NCI-H524 (cell line): ENCODE data around the gene SLC12A2.

ENCODE experiments used
- DNase-seq, 2 experiments: peaks; one replicate each; lab custom pipeline; 2025; lab: John Stamatoyannopoulos, UW

SLC12A2 gene

DNA sequence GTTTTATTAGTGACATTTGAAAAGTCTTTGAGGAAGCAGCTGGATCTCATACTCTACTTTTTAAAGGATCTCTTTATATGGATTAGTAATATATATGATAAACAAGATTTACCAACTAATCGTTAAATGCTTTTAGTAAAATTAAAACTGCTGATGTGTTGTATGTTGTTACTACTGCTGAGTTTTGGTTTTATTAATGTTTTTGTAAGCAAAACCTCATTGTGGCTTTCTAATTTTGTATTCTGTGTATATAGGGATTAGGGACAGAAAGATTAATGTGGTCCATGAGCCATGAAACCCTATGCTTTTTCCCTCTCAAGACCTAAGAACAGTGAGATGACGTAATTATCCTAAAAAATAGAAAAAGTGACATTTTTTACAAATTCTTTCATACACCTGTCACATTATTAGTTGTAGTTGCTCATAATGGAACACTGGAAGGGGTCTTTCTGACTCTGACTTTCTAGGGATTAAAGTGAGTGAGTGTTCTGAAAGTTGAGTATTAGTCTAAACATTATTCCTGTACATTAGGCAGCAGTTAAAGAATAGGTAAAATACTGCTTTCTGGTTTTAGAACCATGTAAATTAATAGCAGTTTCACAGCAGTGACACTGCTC is 85.9 kb downstream of the SLC12A2 start:
- DNase-seq, result no peak

DNA sequence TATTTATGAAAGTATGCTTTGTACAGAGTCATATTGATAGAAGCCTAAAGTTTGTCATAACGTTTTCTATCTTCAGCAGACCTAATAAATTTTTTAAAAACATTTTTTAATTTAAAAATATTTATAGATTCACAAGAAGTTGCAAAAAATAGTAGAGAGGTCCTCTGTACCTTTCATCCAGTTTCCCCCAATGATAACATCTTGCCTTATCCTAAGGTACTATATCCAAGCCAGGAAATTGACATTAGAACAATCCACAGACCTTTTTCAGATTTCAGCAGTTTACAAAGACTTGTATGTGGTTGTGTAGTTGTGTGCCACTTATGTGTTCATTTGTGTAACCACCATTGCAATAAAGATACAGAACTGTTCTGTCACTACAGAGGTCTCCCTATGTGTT is 88.5 kb downstream of the SLC12A2 start:
- DNase-seq, result no peak

DNA sequence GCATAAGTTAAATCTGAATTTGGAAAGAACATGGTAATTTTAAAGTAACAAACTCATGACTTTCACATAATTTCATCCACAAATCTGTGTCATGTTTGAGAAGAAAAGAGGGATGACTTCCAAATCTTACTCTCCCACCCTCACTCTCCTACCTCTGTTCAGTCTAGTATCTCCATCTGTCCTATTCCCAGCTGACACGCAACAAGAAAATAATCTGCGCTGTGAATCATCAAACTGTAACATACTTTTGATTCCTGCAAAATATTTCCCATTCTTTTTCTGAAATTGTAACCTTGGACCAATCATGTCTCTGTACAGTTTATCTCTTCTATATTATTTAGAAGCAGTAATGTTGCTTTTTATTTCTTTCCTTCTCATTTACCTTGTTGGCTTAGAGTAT is 91.4 kb downstream of the SLC12A2 start:
- DNase-seq, result no peak

DNA sequence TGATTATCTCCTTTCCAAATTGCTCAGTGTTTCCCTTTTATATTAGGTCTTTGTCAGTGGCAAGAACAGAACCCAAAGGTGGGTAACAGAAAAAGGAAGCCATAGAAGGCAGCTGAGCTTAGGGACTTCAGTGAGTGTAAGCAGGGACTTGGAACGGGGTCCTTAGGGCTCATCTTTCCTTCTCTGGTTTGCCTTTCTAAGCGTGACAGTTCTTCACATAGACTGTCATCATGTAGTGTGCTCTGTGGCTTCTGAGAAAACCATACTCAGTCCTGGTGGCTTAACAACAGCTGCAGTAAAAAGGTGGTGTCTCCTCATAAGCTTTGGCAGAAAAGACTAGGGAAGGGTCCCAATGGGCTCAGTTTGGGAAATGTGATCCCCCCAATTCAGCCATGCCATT is 108.8 kb downstream of the SLC12A2 start:
- DNase-seq, result no peak

DNA sequence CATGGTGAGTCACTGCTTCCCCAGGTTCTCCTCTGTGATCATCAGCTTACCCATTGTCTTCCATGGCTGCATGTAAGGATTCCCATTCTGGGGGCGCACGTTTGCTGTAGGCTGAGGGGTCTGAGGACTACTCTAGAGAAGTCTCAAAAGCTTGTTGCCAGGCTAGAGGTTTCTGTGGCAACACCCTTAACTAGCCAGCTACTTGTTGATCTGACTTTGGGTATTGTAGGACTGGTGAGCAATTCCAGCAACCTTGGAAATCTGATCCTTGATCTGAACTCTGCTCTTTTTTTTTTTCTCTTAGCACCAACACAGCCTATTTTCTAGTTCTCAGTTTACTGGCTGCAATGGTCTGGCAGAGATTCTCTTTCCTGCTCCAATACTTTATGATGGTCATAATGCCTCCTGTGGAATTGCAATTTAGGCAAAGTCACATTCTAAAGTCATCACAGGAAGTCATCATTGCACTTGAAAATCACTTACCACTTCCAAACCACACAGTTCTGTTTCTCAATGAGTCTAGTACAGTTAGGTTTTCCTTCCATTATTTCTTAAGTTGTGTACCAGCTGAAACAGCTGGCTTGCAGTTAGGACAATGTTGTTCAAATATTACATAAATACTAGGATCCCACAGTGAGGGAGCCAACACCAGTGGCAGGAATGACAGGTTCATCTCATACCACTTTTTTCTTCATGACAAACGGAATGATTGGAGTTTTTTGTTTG is 110.3 kb downstream of the SLC12A2 start:
- no peak for DNase-seq

GRCh38 chr5:128195316-128195715 is 111.8 kb downstream of the SLC12A2 start:
- no peak for DNase-seq

- DNase-seq, result no peak
Observed at GRCh38 chr5:128196080-128196479, 112.5 kb downstream of the SLC12A2 start.

DNA sequence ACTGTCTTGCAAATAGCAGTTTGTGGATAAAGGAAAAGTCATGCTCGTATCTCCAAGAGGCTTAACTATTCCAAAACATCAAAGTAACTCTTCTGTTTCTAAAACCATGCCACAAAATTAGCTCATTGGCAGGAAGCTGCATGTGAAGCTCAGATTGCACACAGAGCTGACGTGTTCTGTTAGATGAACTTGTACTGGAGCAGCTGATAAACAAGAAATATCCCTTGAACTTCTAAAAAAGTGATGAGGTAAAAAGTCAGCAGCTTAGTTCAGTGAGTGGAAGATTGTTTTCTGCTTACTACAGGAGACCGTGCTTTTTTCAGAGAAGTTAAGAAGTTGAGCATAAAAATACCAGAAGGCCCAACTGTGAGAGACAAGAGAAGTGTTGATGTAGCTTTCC is 113.2 kb downstream of the SLC12A2 start:
- no peak for DNase-seq

GRCh38 chr5:128197896-128198522 is 114.4 kb downstream of the SLC12A2 start:
- DNase-seq, result peak in 1 of 2 experiments; percentile 20

DNA sequence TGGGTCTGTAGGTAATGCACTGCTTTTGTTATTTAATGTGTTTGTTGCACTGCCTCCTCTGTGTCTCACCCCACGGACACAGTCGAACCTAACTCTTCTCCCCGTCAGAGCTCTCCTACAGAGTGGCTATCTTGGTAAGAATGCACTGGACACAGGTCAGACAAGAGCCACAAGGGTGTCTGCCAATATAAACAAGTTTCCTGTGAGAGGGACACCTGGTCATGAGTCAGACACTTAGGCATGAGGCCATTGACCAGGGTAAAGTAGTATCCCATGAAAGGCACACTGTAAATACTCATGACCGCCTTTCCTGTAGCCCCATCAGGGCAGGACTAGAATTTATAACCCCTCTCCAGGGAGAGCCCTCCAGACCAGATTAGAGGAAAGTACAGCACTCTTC is 115.5 kb downstream of the SLC12A2 start:
- no peak for DNase-seq

DNA sequence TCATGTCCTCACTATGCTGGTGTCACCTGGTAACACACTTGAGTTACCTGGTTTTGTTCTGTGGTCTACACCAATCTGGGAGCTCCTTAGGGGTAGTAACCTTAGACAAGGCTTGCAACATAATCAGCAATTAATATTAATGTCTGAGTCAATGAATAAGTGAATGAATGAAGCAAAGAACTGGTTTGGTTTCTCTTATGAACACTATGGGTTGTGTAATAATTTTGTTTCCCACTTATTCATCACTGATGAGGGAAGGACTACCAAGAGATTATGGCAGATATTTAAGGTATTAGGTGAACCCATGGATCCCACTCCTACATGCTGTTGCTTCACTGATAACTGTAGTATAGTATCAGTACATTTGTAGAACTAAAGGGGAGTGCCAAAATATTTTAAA is 116.0 kb downstream of the SLC12A2 start:
- no peak for DNase-seq

DNA sequence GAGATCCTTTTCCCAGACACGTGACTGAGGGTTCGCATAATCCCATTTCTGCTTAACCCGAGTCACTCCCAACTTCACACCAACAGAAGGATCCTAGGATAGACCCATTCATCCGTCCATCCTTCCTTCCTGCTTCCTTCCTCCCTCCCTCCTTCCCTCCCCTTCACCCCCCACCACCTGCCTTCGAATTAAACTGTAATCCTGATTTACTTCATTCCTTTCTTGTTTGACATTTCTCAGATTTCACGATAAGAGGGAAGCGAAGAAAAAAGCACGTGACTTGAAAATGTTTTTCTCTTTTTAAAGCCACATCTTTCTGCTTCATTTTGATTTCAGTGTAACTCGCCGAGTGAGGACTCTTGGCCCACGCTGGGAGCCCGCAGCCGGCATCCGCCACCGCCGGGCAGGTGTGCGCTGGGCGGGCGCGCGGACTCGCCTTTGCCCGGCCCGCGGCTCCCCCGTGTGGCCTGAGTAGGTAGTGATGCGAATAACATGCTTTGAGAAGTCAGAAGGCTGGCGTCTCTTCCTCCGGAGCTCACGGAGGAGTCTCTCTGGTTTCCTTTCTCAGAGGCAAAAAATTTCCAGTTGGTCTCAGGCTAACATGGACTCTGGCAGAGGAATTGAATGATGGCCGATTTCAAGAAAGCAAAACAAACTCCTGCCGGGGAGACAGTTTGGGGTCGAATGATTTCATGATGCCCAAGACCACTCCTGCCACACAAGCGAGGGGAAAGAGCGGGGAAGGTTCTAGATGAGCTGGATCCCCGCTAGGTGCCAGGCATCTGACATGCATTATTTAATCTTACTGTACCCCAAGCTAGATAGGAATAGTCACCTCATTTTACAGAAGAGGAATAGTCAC is 117.7 kb downstream of the SLC12A2 start:
- peak; percentile 62 to 81 for DNase-seq

GRCh38 chr5:128202320-128202719 is 118.8 kb downstream of the SLC12A2 start:
- no peak for DNase-seq

GRCh38 chr5:128208436-128208835 is 124.9 kb downstream of the SLC12A2 start:
- DNase-seq, result no peak

GRCh38 chr5:128212191-128212806 is 128.7 kb downstream of the SLC12A2 start:
- DNase-seq, result no peak

- peak; percentile 42 to 65 for DNase-seq
Observed at GRCh38 chr5:128213340-128213739, 129.8 kb downstream of the SLC12A2 start.

DNA sequence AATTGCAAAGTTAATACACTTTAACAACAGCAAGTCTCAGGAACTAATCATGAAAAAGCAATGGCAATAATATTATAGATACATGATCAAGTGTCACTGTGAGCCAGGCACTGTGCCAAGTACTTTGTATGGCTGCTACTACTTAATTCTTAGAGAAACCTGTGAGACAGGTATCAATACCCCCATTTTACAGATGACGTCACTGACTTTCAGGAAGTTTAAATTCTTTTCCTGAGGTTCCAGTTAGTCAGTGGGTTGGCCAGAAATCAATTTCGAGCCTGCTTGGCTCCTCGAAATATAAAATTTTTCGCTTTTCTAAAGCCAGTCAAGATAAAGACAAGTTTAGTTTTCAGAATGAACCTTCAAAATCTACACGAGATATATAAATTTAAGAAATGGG is 130.3 kb downstream of the SLC12A2 start:
- no peak for DNase-seq

GRCh38 chr5:128216285-128216684 is 132.7 kb downstream of the SLC12A2 start:
- DNase-seq, result no peak

DNA sequence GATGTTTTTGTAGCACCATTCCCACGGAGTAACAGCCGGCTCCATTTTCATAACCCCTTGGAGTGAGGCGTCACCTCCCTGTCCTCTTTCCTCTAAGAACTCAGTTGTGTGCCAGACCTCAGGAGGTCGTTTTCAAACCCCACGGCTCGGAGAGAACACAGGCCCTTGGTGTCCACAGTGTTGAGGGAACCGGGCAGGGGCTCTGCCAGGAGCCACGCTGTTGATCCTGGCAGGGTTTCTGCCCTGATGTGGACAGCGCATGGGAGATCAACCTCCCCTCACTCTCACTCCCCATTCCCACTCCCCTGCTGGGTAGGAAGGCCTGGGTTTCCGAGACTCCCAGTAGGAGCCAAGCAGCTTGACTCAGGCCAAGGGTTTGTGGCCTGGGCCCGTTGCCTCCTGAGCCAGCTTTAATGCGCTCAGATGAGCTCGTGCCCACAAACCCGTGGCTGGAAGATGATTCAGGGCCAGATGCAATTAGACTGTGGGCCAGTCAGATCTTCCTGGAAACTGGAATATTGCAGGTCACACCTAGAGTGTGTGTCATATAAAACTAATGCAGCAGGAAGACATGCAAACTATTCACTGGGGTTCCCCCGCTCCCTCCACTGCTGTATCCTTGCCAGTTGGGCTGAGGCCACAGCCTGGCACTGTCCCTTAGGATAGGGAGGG is 133.4 kb downstream of the SLC12A2 start:
- no peak for DNase-seq

DNA sequence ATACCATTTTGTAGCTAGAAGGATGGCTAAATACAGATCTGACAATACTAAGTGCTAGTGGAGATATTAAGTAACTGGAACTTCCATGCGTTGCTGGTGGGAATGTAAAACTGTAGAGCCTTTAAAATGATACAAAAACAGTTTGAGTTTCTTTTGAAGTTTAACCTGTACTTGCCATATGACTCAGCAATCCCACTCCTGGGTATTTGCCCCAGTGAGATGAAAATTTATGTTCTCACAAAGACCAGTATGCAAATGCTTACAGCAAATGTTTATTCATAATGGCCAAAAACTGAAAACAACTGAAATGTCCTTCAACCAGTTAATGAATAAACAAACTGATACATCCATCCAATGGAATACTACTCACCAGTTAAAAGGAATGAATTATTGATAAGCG is 137.3 kb downstream of the SLC12A2 start:
- DNase-seq, result no peak

- no peak for DNase-seq
Observed at GRCh38 chr5:128224336-128224735, 140.8 kb downstream of the SLC12A2 start.
